Neural crest cell (in vitro differentiated cells): ENCODE results near the gene CALML6. TPM values are rescaled to one million over a fixed set of nuclear protein-coding genes. Genes with fewer than 3 reads are reported as not detected.

Experiments used
- DNase-seq: peaks from one replicate; pipeline ENCODE4 v3.0.0; 2021; ENCODE audit warnings: low read depth, mixed read lengths, low spot score
- H3K27ac Mint-ChIP-seq: one replicate; pipeline ENCODE4 v1.8.0; 2021; ENCODE audit warnings: mild to moderate bottlenecking, mixed read lengths; ENCODE audit not compliant: unreplicated experiment
- H3K27me3 Mint-ChIP-seq: 2 replicates; pipeline ENCODE4 v1.8.0; 2021; ENCODE audit warnings: low read depth, mild to moderate bottlenecking, mixed read lengths
- H3K36me3 Mint-ChIP-seq: 2 replicates; pipeline ENCODE4 v1.8.0; 2021; ENCODE audit warnings: low read depth, mild to moderate bottlenecking, mixed read lengths
- H3K4me1 Mint-ChIP-seq: 2 replicates; pipeline ENCODE4 v1.8.0; 2021; ENCODE audit warnings: mixed read lengths
- H3K4me3 Mint-ChIP-seq: one replicate; pipeline ENCODE4 v1.8.0; 2021; ENCODE audit warnings: mild to moderate bottlenecking, mixed read lengths
- H3K9me3 Mint-ChIP-seq: 2 replicates; pipeline ENCODE4 v1.8.0; 2021; ENCODE audit warnings: mixed read lengths
- CTCF ChIP-seq: fragments of 200-600 bp; sonication (generic); conservative IDR thresholded peaks from 2 replicates; pipeline ENCODE4 v1.5.0; 2021; ENCODE audit warnings: antibody characterized with exemption, mild to moderate bottlenecking
- total RNA-seq: library from RNA; stranded (reverse); gene quantifications from 2 replicates; pipeline ENCODE4 v1.2.1, GENCODE V29; 2021

CALML6 gene
- total RNA-seq, 1 donor from 2014 or later = 0.63 TPM

GRCh38 chr1:1937061-1937460 is 22.0 kb downstream of the CALML6 start:
- H3K9me3 Mint-ChIP-seq = peaks cover 7% of the 10 kb centered on the region
- H3K27ac Mint-ChIP-seq = no peak overlapping the region
- no peak for TF ChIP-seq CTCF
- DNase-seq = no peak
- H3K36me3 Mint-ChIP-seq = no peaks in the 10 kb centered on the region
- no peak overlapping the region for H3K4me3 Mint-ChIP-seq
- peaks cover 7% of the 10 kb centered on the region for H3K27me3 Mint-ChIP-seq
- H3K4me1 Mint-ChIP-seq = no peaks in the 10 kb centered on the region

GRCh38 chr1:1937549-1938275 is 22.7 kb downstream of the CALML6 start:
- DNase-seq = no peak
- peaks cover 7% of the 10 kb centered on the region for H3K9me3 Mint-ChIP-seq

GRCh38 chr1:1938276-1938573 is 23.2 kb downstream of the CALML6 start:
- peaks cover 7% of the 10 kb centered on the region for H3K9me3 Mint-ChIP-seq
- peaks cover 7% of the 10 kb centered on the region for H3K27me3 Mint-ChIP-seq
- no peak overlapping the region for H3K4me3 Mint-ChIP-seq
- no peaks in the 10 kb centered on the region for H3K36me3 Mint-ChIP-seq
- TF ChIP-seq CTCF = no peak
- H3K4me1 Mint-ChIP-seq = no peaks in the 10 kb centered on the region
- no peak for DNase-seq
- no peak overlapping the region for H3K27ac Mint-ChIP-seq

More at GRCh38 chr1:1937549-1938275, 22.7 kb downstream of the CALML6 start:
- no peaks in the 10 kb centered on the region for H3K4me1 Mint-ChIP-seq
- no peak for TF ChIP-seq CTCF
- H3K27me3 Mint-ChIP-seq = peaks cover 7% of the 10 kb centered on the region
- H3K27ac Mint-ChIP-seq = no peak overlapping the region
- H3K4me3 Mint-ChIP-seq = no peak overlapping the region
- no peaks in the 10 kb centered on the region for H3K36me3 Mint-ChIP-seq

GRCh38 chr1:1938613-1939295 is 23.7 kb downstream of the CALML6 start:
- H3K4me1 Mint-ChIP-seq = peaks cover 2% of the 10 kb centered on the region
- no peak for DNase-seq
- peaks cover 5% of the 10 kb centered on the region for H3K9me3 Mint-ChIP-seq

More at GRCh38 chr1:1938613-1939295, 23.7 kb downstream of the CALML6 start:
- Mint-ChIP-seq H3K27ac (no peak overlapping the region), H3K4me3 (no peak overlapping the region), H3K36me3 (no peaks in the 10 kb centered on the region), H3K27me3 (peaks cover 5% of the 10 kb centered on the region)
- no peak for TF ChIP-seq CTCF
